Uterus (tissue), 4 donors: ENCODE results near the gene MFSD11. TPM values are rescaled to one million over a fixed set of nuclear protein-coding genes. Genes with fewer than 3 reads are reported as not detected.

Source experiments
- DNase-seq, 2 donors: peaks; one replicate each; pipeline ENCODE4 v3.0.0-alpha.2; 2019 to 2020
- H3K27ac ChIP-seq, 2 donors: fragments of 200-600 bp; sonication (generic); 1 replicate in 1 of 2; 2 replicates in 1 of 2; pipeline ENCODE4 v1.5.1; 2016 to 2018
- H3K27me3 ChIP-seq, 2 donors: fragments of 200-600 bp; sonication (generic); one replicate each; pipeline ENCODE4 v1.5.1; 2018 to 2019; ENCODE audit warnings: control low read depth in 1 of 2
- H3K36me3 ChIP-seq, 2 donors: fragments of 200-600 bp; sonication (generic); one replicate each; pipeline ENCODE4 v1.5.1; 2019; ENCODE audit warnings: control low read depth in 1 of 2
- H3K4me1 ChIP-seq, 2 donors: fragments of 200-600 bp; sonication (generic); one replicate each; pipeline ENCODE4 v1.5.1; 2018 to 2019; ENCODE audit warnings: control low read depth in 1 of 2
- H3K4me3 ChIP-seq, 2 donors: fragments of 200-600 bp; sonication (generic); 1 replicate in 1 of 2; 2 replicates in 1 of 2; pipeline ENCODE4 v1.5.1; 2018 to 2019; ENCODE audit warnings: mild to moderate bottlenecking in 1 of 2
- H3K9me3 ChIP-seq, 2 donors: fragments of 200-600 bp; sonication (generic); one replicate each; pipeline ENCODE4 v1.5.1; 2019; ENCODE audit warnings: control low read depth in 1 of 2
- POLR2A ChIP-seq, 2 donors: fragments of 450-650 bp; IDR thresholded peaks; one replicate each; pipeline ENCODE4 v1.6.1; 2016; ENCODE audit warnings: antibody characterized with exemption in 2 of 2, mild to moderate bottlenecking in 1 of 2, moderate library complexity in 1 of 2
- intact Hi-C: fragments of 100-400 bp; cut with DNase I; formaldehyde crosslinking; loops from one replicate; pipeline ENCODE4 v1.15.1; 2023; ENCODE audit warnings: low total_unique reads
- total RNA-seq, 4 donors: library from RNA; depleted of rRNA in 3 of 4; stranded (reverse); fragments of >200 nt in 3 of 4; gene quantifications; one replicate each; pipeline versions ENCODE4 v1.1.0 to v1.2.4, GENCODE V29; 2014 to 2023
- TF ChIP-seq, protein P1 (sequence below), 4 experiments: fragments of 200-600 bp in 2 of 4; fragments of 450-650 bp in 2 of 4; sonication (generic) in 2 of 4; IDR thresholded peaks; one replicate each; pipeline ENCODE4 v1.5.1; 2016 to 2019; ENCODE audit warnings: antibody characterized with exemption in 4 of 4, mild to moderate bottlenecking in 2 of 4, moderate library complexity in 1 of 4
- donor health status: DM: yes; HTN: yes; CAD: no.

MFSD11 gene
- total RNA-seq, 4 donors from 2014 or later, result 32.0 to 69.2 (median 45.2) TPM

DNA sequence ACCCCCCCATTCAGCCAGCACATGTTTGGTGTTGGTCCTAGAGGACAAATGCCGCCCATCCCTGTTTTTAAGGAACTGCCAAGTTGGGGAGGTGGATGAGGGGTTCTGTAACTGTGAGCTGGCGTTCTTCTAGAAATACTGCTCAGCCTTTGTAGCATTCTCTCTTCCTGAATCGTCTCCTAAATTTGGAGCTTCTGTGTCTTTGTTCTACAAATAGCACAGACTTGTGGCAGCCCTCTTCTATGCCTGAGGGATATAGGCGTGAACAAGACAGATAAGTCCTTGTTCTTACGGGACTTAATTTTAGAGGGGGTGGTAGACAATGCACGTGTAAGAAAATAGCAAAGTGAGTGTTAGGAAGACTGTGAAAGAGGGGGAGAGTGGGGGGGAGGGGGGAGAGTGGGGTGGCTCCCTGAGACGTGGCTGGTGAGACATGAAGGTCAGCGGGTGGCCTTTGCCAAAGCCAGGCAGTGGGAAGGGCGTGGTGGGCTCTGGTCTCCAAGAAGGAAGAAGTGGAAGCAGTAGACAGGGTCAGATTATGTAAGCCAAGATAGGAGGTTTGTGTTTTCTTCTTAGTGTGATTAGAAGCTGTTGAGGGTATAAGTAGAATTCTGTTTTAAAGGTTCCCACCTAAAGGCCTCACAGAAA is 9.9 kb downstream of the MFSD11 start:
- H3K9me3 ChIP-seq, result no peaks in the 10 kb centered on the region
- H3K4me1 ChIP-seq, result no peaks in the 10 kb centered on the region
- H3K27me3 ChIP-seq, result no peaks in the 10 kb centered on the region
- H3K4me3 ChIP-seq, result no peak overlapping the region
- intact Hi-C loops, result loop anchor here (10.0 kb wide), 1 partner anchor 503 kb away; the partner anchor contains the start of gene RNF157
- H3K36me3 ChIP-seq, result no peaks in the 10 kb centered on the region
- TF ChIP-seq, protein P1, sequence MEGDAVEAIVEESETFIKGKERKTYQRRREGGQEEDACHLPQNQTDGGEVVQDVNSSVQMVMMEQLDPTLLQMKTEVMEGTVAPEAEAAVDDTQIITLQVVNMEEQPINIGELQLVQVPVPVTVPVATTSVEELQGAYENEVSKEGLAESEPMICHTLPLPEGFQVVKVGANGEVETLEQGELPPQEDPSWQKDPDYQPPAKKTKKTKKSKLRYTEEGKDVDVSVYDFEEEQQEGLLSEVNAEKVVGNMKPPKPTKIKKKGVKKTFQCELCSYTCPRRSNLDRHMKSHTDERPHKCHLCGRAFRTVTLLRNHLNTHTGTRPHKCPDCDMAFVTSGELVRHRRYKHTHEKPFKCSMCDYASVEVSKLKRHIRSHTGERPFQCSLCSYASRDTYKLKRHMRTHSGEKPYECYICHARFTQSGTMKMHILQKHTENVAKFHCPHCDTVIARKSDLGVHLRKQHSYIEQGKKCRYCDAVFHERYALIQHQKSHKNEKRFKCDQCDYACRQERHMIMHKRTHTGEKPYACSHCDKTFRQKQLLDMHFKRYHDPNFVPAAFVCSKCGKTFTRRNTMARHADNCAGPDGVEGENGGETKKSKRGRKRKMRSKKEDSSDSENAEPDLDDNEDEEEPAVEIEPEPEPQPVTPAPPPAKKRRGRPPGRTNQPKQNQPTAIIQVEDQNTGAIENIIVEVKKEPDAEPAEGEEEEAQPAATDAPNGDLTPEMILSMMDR (IDR thresholded peaks at IDR 0.05), result no peak
- TF ChIP-seq POLR2A (IDR thresholded peaks at IDR 0.05), result no peak
- DNase-seq, result no peak
- H3K27ac ChIP-seq, result no peak overlapping the region

DNA sequence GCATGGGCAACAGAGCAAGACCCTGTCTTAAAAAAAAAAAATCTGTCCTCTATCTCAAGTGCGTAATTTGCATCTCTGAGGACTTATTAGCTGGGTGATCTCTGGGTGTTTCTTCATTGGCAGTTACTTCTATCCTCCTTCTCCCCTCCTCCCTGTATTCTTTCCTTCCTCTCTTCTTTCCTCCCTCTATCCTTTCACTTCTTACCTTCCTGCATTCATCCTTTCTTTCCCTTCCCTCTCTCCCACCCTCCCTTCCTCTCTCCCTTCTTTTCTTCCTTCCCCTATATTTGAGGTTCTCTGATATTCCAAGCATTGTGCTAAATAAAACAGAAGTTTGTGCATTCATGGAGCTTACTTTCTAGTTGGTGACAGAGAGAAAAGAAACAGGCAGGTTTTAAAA is 10.7 kb downstream of the MFSD11 start:
- TF ChIP-seq POLR2A (IDR thresholded peaks at IDR 0.05), result no peak
- TF ChIP-seq, protein P1 (IDR thresholded peaks at IDR 0.05), result no peak
- Histone ChIP-seq H3K36me3 (no peaks in the 10 kb centered on the region), H3K4me1 (no peaks in the 10 kb centered on the region), H3K27me3 (no peaks in the 10 kb centered on the region), H3K27ac (no peak overlapping the region), H3K9me3 (no peaks in the 10 kb centered on the region), H3K4me3 (no peak overlapping the region)
- intact Hi-C loops, result loop anchor here (10.0 kb wide), 1 partner anchor 504 kb away; the partner anchor contains the start of gene RNF157
- no peak for DNase-seq

DNA sequence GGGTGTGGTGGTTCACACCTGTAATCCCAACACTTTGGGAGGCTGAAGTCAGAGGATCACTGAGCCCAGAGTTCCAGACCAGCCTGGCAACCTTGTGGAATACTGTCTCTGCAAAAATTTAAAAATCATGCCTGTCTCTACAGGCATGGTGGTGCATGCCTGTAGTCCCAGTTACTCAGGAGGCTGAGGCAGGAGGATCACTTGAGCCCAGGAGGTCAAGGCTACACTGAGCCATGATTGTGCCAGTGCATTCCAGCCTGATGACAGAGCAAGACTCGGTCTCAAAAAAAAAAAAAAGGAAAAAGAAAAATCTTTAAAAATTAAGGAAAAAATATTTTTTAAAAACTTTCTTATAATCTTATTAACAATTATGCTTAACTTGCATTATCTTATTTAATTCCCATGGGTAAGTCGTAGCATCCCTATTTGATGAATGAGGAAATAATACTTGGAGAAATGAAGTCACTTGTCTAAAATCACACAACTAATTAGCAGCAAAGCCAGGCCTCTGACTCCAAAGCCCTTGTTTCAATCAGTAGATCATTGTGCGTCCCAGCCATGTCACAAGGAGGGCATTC is 13.6 kb downstream of the MFSD11 start:
- Histone ChIP-seq H3K4me1 (no peaks in the 10 kb centered on the region), H3K27ac (no peak overlapping the region), H3K4me3 (no peak overlapping the region), H3K27me3 (no peaks in the 10 kb centered on the region), H3K36me3 (no peaks in the 10 kb centered on the region), H3K9me3 (no peaks in the 10 kb centered on the region)
- intact Hi-C loops, result no loop called here
- DNase-seq, result no peak
- TF ChIP-seq POLR2A (IDR thresholded peaks at IDR 0.05), result no peak
- TF ChIP-seq, protein P1 (IDR thresholded peaks at IDR 0.05), result no peak

DNA sequence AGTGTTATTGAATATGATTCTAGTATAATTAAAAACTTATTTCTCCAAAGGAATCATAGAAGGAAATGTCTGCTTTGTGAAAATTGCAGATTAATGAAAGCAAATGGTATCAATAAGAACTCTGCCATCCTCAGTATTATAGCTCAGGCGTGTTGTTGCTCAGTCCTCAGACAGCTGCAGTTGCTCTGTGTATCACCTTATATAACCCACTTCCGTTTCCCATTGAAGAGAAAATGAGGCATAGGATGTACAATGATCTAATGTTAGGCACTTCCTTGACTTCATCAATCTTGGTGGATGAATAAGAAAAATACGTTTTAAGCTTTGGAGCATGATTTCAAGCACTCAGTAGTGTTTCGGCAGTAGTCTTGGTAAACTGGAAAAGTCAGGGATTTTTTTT is 14.1 kb downstream of the MFSD11 start:
- no peak overlapping the region for H3K27ac ChIP-seq
- no peaks in the 10 kb centered on the region for H3K36me3 ChIP-seq
- no peaks in the 10 kb centered on the region for H3K27me3 ChIP-seq
- no peaks in the 10 kb centered on the region for H3K4me1 ChIP-seq
- no peaks in the 10 kb centered on the region for H3K9me3 ChIP-seq
- intact Hi-C loops, result no loop called here
- no peak overlapping the region for H3K4me3 ChIP-seq
- no peak for DNase-seq
- TF ChIP-seq POLR2A (IDR thresholded peaks at IDR 0.05), result no peak
- TF ChIP-seq, protein P1 (IDR thresholded peaks at IDR 0.05), result no peak
